ENCODE results near the gene THUMPD3. TPM values are rescaled to one million over a fixed set of nuclear protein-coding genes. Genes with fewer than 3 reads are reported as not detected.

Gene THUMPD3
- total and polyA plus RNA-seq, 9 of the 15 experiments (the other 6 are each of a cell fraction or from before 2014, with no cell fraction given), result 58.3 to 132 (median 113) TPM

- no peak for TF ChIP-seq CTCFL (IDR thresholded peaks at IDR 0.05; ENCODE audit: borderline replicate concordance, insufficient read depth, low read depth, low read length, poor library complexity, severe bottlenecking)
- TF ChIP-seq KLF13 (tag; IDR thresholded peaks at IDR 0.05; ENCODE audit: borderline replicate concordance, low read depth), result no peak
- no peak for TF ChIP-seq ZNF445 (CRISPR knock-in tag; IDR thresholded peaks at IDR 0.05; ENCODE audit: low read depth)
- no peak for TF ChIP-seq DMBX1 (CRISPR knock-in tag; IDR thresholded peaks at IDR 0.05; ENCODE audit: borderline replicate concordance)
- TF ChIP-seq NFIX (CRISPR knock-in tag; IDR thresholded peaks at IDR 0.05; ENCODE audit: low read depth), result no peak
- TF ChIP-seq PML (IDR thresholded peaks at IDR 0.05; ENCODE audit: low read length), result no peak
- TF ChIP-seq OTX1 (CRISPR knock-in tag; IDR thresholded peaks at IDR 0.05), result no peak
- no peak for TF ChIP-seq ADNP (tag; IDR thresholded peaks at IDR 0.05)
- no peak for TF ChIP-seq MITF (IDR thresholded peaks at IDR 0.05)
- no peak for TF ChIP-seq ZNF282 (CRISPR knock-in tag; IDR thresholded peaks at IDR 0.05)
- no peak for TF ChIP-seq ZNF586 (CRISPR knock-in tag; conservative IDR thresholded peaks at IDR 0.05)
- TF ChIP-seq ZNF583 (CRISPR knock-in tag; IDR thresholded peaks at IDR 0.05), result no peak
- no peak for TF ChIP-seq PHTF2 (CRISPR knock-in tag; IDR thresholded peaks at IDR 0.05)
- TF ChIP-seq ZNF609 (CRISPR knock-in tag; IDR thresholded peaks at IDR 0.05; ENCODE audit: borderline replicate concordance), result no peak
- no peak for TF ChIP-seq CHD1 (IDR thresholded peaks at IDR 0.05; ENCODE audit: low read length)
- no peak for TF ChIP-seq TFE3 (CRISPR knock-in tag; IDR thresholded peaks at IDR 0.05)
- TF ChIP-seq CCAR2 (IDR thresholded peaks at IDR 0.05; ENCODE audit: low read depth, low read length), result no peak
- TF ChIP-seq GATAD2B (IDR thresholded peaks at IDR 0.05; ENCODE audit: borderline replicate concordance), result no peak
Measured at GRCh38 chr3:9402410-9403228, 39.8 kb downstream of the THUMPD3 start (continued).
